T-helper 2 cell treated with Interferon-gamma antibody and Interleukin-4, amounts not matched to agents 100 ng/mL and 5 ng/mL, for 36 hours (primary cell): ENCODE data around the gene GRM4. TPM values are rescaled to one million over a fixed set of nuclear protein-coding genes. Genes with fewer than 3 reads are reported as not detected.

Experiments
- intact Hi-C: fragments of 100-400 bp; cut with micrococcal nuclease; formaldehyde crosslinking; loops from one replicate; pipeline ENCODE4 v1.15.1; 2023
- total RNA-seq: library from RNA; stranded (reverse); gene quantifications from 2 replicates; pipeline ENCODE4 v1.2.3, GENCODE V29; 2022

The GRM4 gene
- total RNA-seq, 1 donor from 2014 or later = not detected

GRCh38 chr6:34157851-34158250 is 12.0 kb upstream of the GRM4 start:
- intact Hi-C loops = no loop called here

- intact Hi-C loops = no loop called here
These were observed 11.4 kb upstream of the GRM4 start for GRCh38 chr6:34157236-34157830.

- intact Hi-C loops = loop anchor here (2.0 kb wide), 1 partner anchor 101 kb away; no protein-coding TSS in a partner anchor
These were observed 9.8 kb upstream of the GRM4 start for GRCh38 chr6:34155471-34156300.

DNA sequence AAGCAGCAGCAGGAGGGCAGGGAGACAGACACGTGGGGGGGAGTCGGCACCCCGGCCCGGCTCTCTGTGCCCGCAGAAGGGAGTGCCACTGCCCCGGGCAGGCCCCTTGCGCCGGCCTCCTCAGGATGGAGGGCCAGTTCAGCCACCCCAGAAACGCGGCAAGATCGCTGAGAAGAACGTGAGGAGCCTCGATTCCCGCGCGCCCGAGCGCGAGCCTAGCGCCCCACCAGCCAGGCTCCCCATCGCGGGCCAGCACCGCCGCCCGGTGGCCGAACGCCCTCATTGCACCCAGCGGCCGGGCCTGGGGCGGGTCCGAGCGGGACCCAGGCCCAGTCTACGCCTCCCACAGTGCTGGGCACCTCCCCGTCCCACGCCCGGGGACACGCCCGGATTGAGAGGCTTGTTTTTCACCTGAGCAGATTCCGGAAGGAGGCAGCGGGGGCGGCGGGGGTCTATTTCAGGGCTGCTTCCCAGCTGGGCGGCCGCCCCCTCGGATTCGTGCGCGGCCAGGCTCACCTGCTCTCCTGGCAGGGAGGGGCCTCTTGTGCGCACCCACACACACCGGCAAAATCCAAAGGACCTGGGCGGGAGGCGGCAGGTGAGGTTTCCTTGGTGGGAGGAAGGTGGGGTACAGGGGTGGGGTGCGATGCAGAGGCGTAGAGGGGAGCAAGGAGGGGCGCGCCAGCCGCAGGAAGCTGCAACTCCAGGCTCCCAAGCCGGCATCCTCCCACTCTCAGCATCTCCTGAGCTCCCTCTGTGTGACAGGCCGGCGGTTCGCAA is 9.0 kb upstream of the GRM4 start:
- intact Hi-C loops = loop anchor here (2.0 kb wide), 1 partner anchor 100 kb away; no protein-coding TSS in a partner anchor

GRCh38 chr6:34152806-34153520 is 7.1 kb upstream of the GRM4 start:
- intact Hi-C loops = no loop called here

DNA sequence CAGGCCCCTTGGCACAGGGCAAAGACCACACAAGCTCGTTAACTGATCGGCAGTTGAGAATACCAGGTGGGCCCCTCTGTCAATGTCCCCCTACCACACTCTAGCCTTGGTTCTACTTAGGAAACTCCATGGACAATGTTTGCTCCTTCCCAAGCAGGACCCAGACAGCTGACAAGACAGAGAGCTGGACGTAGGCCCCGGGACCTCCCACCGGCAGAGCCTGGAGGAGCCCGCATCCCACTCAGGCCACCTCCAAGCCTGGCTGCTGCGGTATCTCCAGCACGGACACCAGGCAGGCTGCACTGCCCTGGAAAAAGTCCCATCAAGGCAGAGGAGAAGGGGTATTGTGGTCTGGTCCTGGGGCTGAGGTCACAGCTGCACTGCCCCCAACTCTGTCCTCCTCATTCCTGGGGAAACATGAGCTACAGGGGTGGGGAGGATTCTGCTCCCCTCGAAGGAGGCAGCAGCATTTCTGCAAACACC is 6.2 kb upstream of the GRM4 start:
- intact Hi-C loops = no loop called here

DNA sequence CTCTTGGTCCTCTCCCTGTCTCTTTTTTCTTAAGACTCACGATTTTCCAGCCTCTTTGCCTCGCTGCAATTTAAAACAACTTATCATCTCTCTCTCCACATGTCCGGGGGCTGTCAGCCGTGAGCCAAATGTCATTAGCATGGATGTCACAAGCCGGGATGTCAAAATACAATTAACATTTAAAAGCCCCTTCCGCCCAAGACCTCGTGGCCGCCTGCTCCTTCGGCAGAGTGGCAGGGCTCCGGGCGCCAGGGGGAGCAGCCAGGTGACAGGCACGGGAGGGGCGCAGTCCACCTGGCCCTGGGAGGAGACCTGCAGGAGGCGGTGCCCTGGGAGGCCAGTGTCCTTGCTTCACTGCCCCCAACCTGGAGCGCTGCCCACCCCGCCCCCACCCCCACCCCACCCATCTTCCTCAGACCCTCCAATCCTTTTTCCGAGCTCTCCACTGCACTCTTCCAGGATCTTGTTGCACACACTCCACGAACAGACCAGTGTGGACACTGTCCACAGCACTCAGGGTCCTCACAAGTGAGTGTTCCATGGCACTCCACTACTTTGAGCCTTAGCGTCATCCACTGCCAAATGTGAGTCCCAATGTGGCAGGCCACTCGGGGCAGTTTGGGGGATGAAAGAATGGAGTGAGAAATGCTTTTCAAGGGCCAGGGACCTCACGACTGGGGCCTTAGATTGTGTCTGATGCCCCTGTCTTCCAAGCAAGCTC is 5.6 kb upstream of the GRM4 start:
- intact Hi-C loops = no loop called here

DNA sequence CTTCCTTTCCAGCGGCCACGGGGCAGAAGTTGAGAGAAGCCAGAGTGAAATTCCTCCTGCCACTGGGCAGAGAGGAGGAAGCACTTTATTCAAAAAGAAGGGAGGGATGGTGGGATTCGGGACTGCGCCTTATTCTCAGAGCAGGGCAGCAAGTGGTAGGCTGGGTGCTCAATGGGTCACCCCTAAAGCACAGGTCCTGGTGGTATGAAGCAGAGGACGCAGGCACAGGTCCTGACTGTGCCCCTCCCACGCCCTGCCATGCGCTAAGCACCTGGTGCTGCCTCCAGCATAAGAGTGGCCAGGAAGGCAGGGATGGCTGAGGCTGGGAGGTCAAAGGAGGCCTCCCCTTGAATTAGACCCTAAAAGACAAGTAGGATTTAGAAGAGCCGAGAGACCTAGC is 4.9 kb upstream of the GRM4 start:
- intact Hi-C loops = no loop called here

- intact Hi-C loops = no loop called here
These were observed 4.0 kb upstream of the GRM4 start for GRCh38 chr6:34149831-34150400.

DNA sequence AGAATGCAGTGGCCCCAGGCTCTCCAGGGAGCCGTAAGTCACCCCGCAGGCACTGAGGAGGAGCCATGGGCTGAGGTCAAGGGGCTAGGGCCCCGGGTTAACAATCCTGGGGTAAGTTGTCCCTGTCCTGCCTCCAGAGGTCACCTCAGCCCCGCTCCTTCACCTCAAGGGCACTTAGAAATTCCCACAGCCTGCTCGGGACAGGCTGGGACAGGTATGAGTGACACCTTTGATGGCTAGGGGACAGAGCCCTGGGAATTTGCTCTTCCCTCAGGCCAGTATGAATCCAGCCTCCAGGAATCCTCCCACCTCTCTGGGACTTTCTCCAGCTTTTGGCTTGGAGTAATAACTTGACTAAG is 3.5 kb upstream of the GRM4 start:
- intact Hi-C loops = no loop called here

GRCh38 chr6:34148631-34149451 is 3.0 kb upstream of the GRM4 start:
- intact Hi-C loops = no loop called here

DNA sequence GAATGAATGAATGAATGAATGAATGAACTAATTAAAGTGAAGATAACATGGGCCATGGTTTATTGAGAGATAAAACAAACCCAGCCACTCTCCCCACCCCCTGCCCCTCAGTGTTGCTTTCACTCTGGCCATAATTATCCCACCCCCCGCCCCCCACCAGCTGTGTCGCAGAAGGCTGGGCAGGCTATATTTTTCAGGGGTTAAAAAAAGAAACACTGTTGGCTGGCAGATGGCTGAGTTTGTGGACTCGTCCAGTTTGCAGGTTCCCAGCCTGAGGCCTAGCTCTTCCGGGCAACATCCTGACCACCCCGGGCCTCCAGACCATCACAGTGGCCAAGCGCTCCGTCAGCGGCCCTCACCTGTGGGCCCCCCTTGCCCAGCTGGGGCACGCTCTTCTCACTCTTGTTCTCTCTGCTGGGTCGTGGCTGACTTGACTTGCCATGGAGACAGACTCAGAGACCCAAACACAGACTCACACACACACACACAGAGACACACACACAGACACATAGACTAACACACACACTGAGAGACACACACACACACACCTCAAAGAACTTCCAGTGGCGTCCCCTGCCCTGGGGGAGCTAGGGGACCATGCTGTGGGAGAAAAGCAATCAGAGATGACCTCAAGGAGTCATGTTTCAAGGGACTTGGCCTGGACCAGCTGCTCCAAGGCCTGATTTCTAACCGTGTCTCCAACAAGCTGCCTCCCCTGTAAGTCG is 2.2 kb upstream of the GRM4 start:
- intact Hi-C loops = no loop called here

- intact Hi-C loops = no loop called here
These were observed 1.1 kb upstream of the GRM4 start for GRCh38 chr6:34146801-34147592.

DNA sequence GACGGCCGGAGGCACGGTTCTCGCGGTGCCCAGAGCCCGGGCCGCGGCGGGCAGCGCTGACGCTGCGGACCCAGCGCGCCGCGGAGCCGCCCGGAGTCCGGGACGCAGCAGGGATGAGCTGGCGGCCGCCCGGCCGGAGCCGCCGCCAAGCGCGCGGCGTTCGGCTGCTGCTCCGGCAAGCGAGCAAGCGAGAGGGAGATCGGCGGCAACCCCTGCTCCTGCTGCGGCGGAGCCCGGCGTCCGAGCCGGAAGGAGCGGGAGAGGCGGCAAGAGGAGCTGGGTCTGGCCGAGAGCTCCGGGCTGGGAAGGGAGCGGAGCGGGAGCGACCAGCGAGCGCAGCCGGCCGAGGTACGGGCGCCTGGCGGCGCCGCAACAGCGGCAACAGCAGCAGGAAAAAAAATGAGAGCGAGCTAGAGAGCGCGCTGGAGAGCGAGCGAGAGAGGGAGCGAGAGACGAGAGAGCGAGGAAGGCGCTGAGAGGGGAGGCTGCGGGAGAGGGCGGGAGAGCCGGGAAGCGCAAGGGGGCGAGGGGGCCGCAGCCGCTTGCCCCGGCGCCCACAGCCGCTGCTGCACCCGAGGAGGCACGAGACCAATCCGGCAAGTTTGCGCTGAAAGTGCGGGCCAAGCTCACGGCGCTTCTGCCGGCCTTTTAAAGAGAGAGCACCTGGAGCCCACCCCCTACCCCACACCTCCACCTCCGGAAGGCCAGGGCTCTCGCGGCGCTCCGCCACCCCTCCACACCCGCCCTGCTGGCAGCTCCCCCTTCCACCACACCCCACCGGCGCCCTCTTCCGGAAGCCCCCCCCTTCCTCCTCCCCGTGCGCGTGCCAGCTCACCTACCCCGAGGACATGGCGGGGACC is 496 bp downstream of the GRM4 start:
- intact Hi-C loops = no loop called here

GRCh38 chr6:34144581-34145160 is 1.2 kb downstream of the GRM4 start:
- intact Hi-C loops = no loop called here

DNA sequence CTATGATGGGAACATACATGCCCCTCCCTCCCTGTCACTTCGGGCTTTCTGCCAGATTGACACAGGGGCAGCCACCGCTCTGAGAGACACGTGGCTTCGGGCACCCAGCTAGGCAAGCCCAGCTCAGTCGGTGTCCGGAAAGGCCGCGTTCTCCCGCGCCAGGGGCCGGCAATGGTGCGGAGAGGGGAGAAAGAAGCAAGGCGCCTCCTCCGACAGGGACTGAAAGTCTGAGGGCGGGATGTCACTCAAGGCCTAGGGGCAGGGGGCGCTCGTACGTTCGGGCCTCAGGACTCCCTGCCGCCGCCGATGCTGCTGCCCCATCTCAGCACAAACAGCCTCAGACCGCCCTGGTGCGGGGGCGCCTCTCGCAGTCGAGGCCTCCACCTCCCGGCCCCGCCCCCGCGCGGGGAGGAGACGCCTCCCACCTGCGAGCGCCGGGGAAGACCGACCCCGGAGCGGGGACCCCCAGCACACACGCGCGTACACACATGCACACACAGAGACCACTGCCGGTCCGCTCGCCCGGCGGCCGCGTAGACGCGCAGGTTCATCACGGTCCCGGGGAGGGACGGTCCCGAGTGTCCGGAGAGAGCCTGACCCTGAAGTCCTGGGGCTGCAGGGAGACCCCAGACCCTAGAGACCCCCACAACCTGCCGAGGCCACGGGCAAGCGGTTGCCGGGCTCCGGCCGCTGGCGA is 1.9 kb downstream of the GRM4 start:
- intact Hi-C loops = no loop called here
